GM06990 (cell line): ENCODE data around the gene CASK.

Source experiments
- DNase-seq: peaks from one replicate; pipeline ENCODE4 v3.0.0-alpha.2; 2011; ENCODE audit not compliant: insufficient read length; ENCODE audit errors: extremely low read depth
- H3K27me3 ChIP-seq: replicated peaks from 2 replicates; pipeline ENCODE4 v1.6.0; 2011; ENCODE audit warnings: low read length; ENCODE audit not compliant: control insufficient read depth, insufficient read depth
- H3K36me3 ChIP-seq: 2 replicates; pipeline ENCODE4 v1.5.1; 2011; ENCODE audit warnings: low read length; ENCODE audit not compliant: control insufficient read depth, insufficient read depth
- H3K4me3 ChIP-seq: replicated peaks from 2 replicates; pipeline ENCODE4 v1.5.1; 2011; ENCODE audit warnings: low read depth, mild to moderate bottlenecking, control low read depth, low read length
- CTCF ChIP-seq: IDR thresholded peaks from 2 replicates; pipeline ENCODE4 v1.5.1; 2011; ENCODE audit warnings: low read length, control low read depth, mild to moderate bottlenecking, inconsistent platforms; ENCODE audit not compliant: insufficient read depth, poor library complexity, severe bottlenecking

The CASK gene

GRCh38 chrX:41822892-41823291 is 100.5 kb downstream of the CASK start:
- H3K36me3 ChIP-seq: no peaks in the 10 kb centered on the region
- TF ChIP-seq CTCF: no peak
- no peaks in the 10 kb centered on the region for H3K27me3 ChIP-seq
- no peak for DNase-seq
- no peak overlapping the region for H3K4me3 ChIP-seq

GRCh38 chrX:41808047-41808446 is 115.3 kb downstream of the CASK start:
- Histone ChIP-seq H3K4me3 (no peak overlapping the region), H3K27me3 (no peaks in the 10 kb centered on the region), H3K36me3 (no peaks in the 10 kb centered on the region)
- TF ChIP-seq CTCF: no peak
- DNase-seq: no peak

GRCh38 chrX:41802958-41803357 is 120.4 kb downstream of the CASK start:
- H3K36me3 ChIP-seq: no peaks in the 10 kb centered on the region
- H3K27me3 ChIP-seq: no peaks in the 10 kb centered on the region
- H3K4me3 ChIP-seq: no peak overlapping the region
- no peak for DNase-seq
- TF ChIP-seq CTCF: no peak

GRCh38 chrX:41799661-41800060 is 123.7 kb downstream of the CASK start:
- Histone ChIP-seq H3K27me3 (no peaks in the 10 kb centered on the region), H3K36me3 (no peaks in the 10 kb centered on the region), H3K4me3 (no peak overlapping the region)
- no peak for TF ChIP-seq CTCF
- no peak for DNase-seq

GRCh38 chrX:41796577-41796976 is 126.8 kb downstream of the CASK start:
- H3K36me3 ChIP-seq: no peaks in the 10 kb centered on the region
- no peak for TF ChIP-seq CTCF
- H3K27me3 ChIP-seq: no peaks in the 10 kb centered on the region
- no peak for DNase-seq
- no peak overlapping the region for H3K4me3 ChIP-seq

GRCh38 chrX:41796046-41796445 is 127.3 kb downstream of the CASK start:
- Histone ChIP-seq H3K27me3 (no peaks in the 10 kb centered on the region), H3K4me3 (no peak overlapping the region), H3K36me3 (no peaks in the 10 kb centered on the region)
- no peak for DNase-seq
- TF ChIP-seq CTCF: no peak
